ENCODE results near the gene PPP1R18. TPM values are rescaled to one million over a fixed set of nuclear protein-coding genes. Genes with fewer than 3 reads are reported as not detected.
A peak's percentile ranks its signal among the peaks of the same experiment; 100 is the strongest.

The PPP1R18 gene
- total and polyA plus RNA-seq, 5 donors from 2014 or later: 110 to 164 (median 123) TPM

DNA sequence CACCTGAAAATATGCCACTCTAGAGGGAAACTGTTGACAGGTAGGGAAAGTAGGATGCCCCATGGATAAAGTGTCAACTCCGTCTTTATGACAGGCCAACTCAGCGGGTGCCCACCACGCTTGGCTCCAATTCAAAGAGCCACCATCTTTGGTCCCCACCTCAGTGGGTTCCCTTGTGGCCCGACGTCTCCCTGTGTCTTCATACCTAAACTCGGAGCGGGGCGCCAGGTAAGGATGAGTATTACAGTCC is 30.4 kb upstream of the PPP1R18 start:
- no peaks in the 10 kb centered on the region for H3K9me3 ChIP-seq (ENCODE audit: control insufficient read depth in 2 of 2, low read length in 2 of 2)
- ATAC-seq (ENCODE audit: low read depth in 2 of 2): no peak
- H3K4me1 ChIP-seq (ENCODE audit: control insufficient read depth, insufficient read depth, low read length, poor library complexity, severe bottlenecking): peaks cover 31% of the 10 kb centered on the region
- no peaks in the 10 kb centered on the region for H3K27me3 ChIP-seq (ENCODE audit: control insufficient read depth, insufficient read depth, low read length)
- peak overlapping the region; percentile 76 for H3K4me3 ChIP-seq (ENCODE audit: low read depth, low read length)
- Mint-ChIP-seq H3K27ac (peak overlapping the region; percentile 98 to 100 (median 100)), H3K36me3 (peaks cover 29% of the 10 kb centered on the region), H3K4me3 (peak overlapping the region; percentile 93 to 98 (median 98)), H3K4me1 (peaks cover 15 to 68% (median 50%) of the 10 kb centered on the region in 4 donors), H3K9me3 (peaks cover 0 to 1% (median 0%) of the 10 kb centered on the region in 7 donors), H3K27me3 (peaks cover 9% of the 10 kb centered on the region)
- H3K36me3 ChIP-seq (ENCODE audit: control insufficient read depth, insufficient read depth, low read length): peaks cover 32% of the 10 kb centered on the region
- no peak for DNase-seq
- H3K27ac ChIP-seq (ENCODE audit: insufficient read depth, low read length, poor library complexity, severe bottlenecking): peak overlapping the region; percentile 92

DNA sequence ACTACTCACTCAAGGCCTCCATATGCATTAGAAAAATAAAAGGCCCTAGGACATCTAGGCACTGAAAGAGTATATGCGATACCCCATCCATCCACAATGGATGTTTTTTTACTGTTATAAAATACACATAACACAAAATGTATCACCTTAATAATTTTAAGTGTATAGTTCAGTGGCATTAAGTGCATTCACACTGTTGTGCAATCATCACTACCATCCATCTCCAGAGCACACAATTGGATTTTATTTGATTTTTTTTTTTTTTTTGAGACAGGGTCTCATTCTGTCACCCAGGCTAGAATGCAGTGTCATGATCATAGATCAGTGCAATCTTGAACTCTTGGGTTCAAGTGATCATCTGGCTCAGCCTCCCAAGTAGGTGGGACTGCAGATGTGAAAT is 27.8 kb upstream of the PPP1R18 start:
- DNase-seq: no peak
- Mint-ChIP-seq H3K27me3 (no peaks in the 10 kb centered on the region), H3K4me3 (no peak overlapping the region), H3K27ac (no peak overlapping the region), H3K9me3 (peaks cover 0 to 1% (median 0%) of the 10 kb centered on the region in 7 donors), H3K4me1 (peaks cover 9 to 57% (median 41%) of the 10 kb centered on the region in 4 donors), H3K36me3 (peaks cover 45% of the 10 kb centered on the region)
- Histone ChIP-seq H3K36me3 (ENCODE audit: control insufficient read depth, insufficient read depth, low read length) (peaks cover 41% of the 10 kb centered on the region), H3K4me1 (ENCODE audit: control insufficient read depth, insufficient read depth, low read length, poor library complexity, severe bottlenecking) (peaks cover 21% of the 10 kb centered on the region), H3K27me3 (ENCODE audit: control insufficient read depth, insufficient read depth, low read length) (no peaks in the 10 kb centered on the region), H3K27ac (ENCODE audit: insufficient read depth, low read length, poor library complexity, severe bottlenecking) (no peak overlapping the region), H3K4me3 (ENCODE audit: low read depth, low read length) (no peak overlapping the region), H3K9me3 (ENCODE audit: control insufficient read depth in 2 of 2, low read length in 2 of 2) (no peaks in the 10 kb centered on the region)
- ATAC-seq (ENCODE audit: low read depth in 2 of 2): no peak

DNA sequence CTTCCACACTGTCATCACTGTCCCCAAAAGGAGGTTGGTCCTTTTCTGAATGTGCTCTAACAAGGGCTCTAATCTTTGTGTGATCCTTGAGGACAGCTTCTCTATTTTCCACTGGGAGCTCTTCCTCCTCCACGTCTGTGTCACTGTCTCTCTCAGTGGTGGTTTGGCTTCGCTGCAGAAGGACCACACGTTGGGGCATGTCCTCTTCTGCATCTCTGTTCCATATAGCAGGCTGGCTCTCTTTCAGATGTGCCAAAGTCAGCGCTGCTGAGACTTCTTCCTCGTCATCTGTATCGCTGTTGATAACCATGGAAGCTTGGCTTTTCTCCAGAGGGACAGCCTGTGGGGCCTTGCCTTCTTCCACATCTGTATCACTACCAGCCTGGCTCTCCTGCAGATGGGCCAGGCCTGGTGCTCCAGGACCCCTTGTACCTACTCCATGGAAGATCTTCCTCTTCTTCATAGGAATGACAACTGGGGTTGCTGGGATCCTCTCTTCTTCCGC is 26.0 kb upstream of the PPP1R18 start:
- Histone ChIP-seq H3K4me1 (ENCODE audit: control insufficient read depth, insufficient read depth, low read length, poor library complexity, severe bottlenecking) (peaks cover 11% of the 10 kb centered on the region), H3K4me3 (ENCODE audit: low read depth, low read length) (no peak overlapping the region), H3K27ac (ENCODE audit: insufficient read depth, low read length, poor library complexity, severe bottlenecking) (no peak overlapping the region), H3K9me3 (ENCODE audit: control insufficient read depth in 2 of 2, low read length in 2 of 2) (no peaks in the 10 kb centered on the region), H3K27me3 (ENCODE audit: control insufficient read depth, insufficient read depth, low read length) (no peaks in the 10 kb centered on the region), H3K36me3 (ENCODE audit: control insufficient read depth, insufficient read depth, low read length) (peaks cover 46% of the 10 kb centered on the region)
- Mint-ChIP-seq H3K9me3 (no peaks in the 10 kb centered on the region), H3K4me1 (peaks cover 11 to 48% (median 33%) of the 10 kb centered on the region in 4 donors), H3K27ac (peak overlapping the region; percentile 44 to 84 (median 79)), H3K36me3 (peaks cover 53% of the 10 kb centered on the region), H3K27me3 (no peaks in the 10 kb centered on the region), H3K4me3 (no peak overlapping the region)
- DNase-seq (no peak), ATAC-seq (ENCODE audit: low read depth in 2 of 2) (no peak)

DNA sequence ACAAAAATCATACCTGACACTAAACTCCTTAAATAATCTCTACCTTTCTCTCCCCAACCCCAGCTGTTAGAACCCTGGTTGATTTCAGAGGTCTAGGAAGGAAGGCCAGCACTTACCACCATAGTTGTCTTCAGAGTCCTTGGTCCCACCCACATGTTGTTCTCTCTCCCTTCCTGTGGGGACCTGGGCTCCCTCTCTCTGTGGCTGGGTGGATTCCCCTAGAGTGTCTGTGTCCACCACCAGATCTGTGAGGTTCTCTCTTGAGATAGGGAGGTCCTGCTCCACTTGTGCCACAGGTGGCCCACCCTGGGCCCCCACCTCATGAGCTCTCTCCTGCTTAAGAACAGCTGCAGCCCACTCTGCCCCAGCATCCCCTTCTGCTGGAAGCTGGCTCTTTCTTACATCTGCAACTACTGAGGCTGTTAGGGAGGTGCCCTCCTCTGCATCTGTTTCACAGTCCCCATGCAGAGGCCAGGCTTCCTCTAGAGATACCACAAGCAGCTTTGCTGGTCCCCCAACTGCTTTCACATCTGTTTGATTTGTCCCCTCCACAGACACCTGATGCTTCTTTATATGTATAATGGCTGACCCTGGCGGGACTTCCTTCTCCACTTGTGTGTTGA is 25.4 kb upstream of the PPP1R18 start:
- Mint-ChIP-seq H3K4me3 (peak overlapping the region in 1 of 4 donors; percentile 2), H3K4me1 (peaks cover 7 to 41% (median 28%) of the 10 kb centered on the region in 4 donors)

DNA sequence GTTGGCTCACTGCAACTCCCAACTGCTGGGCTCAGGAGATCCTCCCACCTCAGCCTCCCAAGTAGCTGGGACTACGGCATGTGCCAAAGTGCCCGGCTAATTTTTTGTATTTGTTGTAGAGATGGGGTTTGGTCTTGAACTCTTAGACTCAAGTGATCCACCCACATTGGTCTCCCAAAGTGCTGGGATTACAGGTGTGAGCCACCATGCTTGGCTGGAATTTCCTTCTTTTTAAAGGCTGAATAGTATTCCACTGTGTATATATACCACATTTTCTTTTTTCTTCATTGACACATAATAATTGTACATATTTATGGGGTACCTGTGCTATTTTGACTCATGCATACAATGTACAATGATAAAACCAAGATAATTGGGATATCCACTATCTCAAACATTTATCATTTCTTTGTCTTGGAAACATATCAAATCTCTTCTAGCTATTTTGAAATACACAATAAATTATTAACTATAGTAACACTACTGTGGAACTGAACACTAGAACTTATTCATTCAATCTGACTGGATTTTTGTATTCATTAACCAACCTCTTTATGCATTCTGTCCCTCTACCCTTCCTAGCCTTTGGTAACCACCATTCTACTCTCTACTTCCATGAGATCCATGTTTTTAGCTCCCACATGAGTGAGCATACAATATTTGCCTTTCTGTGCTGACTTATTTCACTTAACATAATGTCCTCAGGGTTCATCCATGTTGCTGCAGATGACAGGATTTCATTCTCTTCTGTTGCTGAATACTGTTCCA is 22.8 kb upstream of the PPP1R18 start:
- ATAC-seq (ENCODE audit: low read depth in 2 of 2) (no peak), DNase-seq (no peak)
- Histone ChIP-seq H3K4me3 (ENCODE audit: low read depth, low read length) (no peak overlapping the region), H3K27ac (ENCODE audit: insufficient read depth, low read length, poor library complexity, severe bottlenecking) (no peak overlapping the region), H3K27me3 (ENCODE audit: control insufficient read depth, insufficient read depth, low read length) (no peaks in the 10 kb centered on the region), H3K36me3 (ENCODE audit: control insufficient read depth, insufficient read depth, low read length) (peaks cover 48% of the 10 kb centered on the region), H3K4me1 (ENCODE audit: control insufficient read depth, insufficient read depth, low read length, poor library complexity, severe bottlenecking) (no peaks in the 10 kb centered on the region), H3K9me3 (ENCODE audit: control insufficient read depth in 2 of 2, low read length in 2 of 2) (no peaks in the 10 kb centered on the region)
- peaks cover 63% of the 10 kb centered on the region for H3K36me3 Mint-ChIP-seq
- peak overlapping the region in 1 of 3 donors; percentile 3 for H3K27ac Mint-ChIP-seq
- peak overlapping the region in 1 of 4 donors; percentile 1 for H3K4me3 Mint-ChIP-seq
- H3K9me3 Mint-ChIP-seq: no peaks in the 10 kb centered on the region
- peaks cover 5 to 21% (median 14%) of the 10 kb centered on the region in 4 donors for H3K4me1 Mint-ChIP-seq
- no peaks in the 10 kb centered on the region for H3K27me3 Mint-ChIP-seq

More for the DNA sequence above, 25.4 kb upstream of the PPP1R18 start:
- Mint-ChIP-seq H3K36me3 (peaks cover 54% of the 10 kb centered on the region), H3K27ac (peak overlapping the region; percentile 44 to 84 (median 79)), H3K27me3 (no peaks in the 10 kb centered on the region), H3K9me3 (no peaks in the 10 kb centered on the region)
- H3K36me3 ChIP-seq (ENCODE audit: control insufficient read depth, insufficient read depth, low read length): peaks cover 52% of the 10 kb centered on the region
- H3K4me1 ChIP-seq (ENCODE audit: control insufficient read depth, insufficient read depth, low read length, poor library complexity, severe bottlenecking): peaks cover 8% of the 10 kb centered on the region
- H3K4me3 ChIP-seq (ENCODE audit: low read depth, low read length): no peak overlapping the region
- no peaks in the 10 kb centered on the region for H3K9me3 ChIP-seq (ENCODE audit: control insufficient read depth in 2 of 2, low read length in 2 of 2)
- DNase-seq (peak in 1 of 3 donors; percentile 68), ATAC-seq (ENCODE audit: low read depth in 2 of 2) (no peak)
- no peaks in the 10 kb centered on the region for H3K27me3 ChIP-seq (ENCODE audit: control insufficient read depth, insufficient read depth, low read length)
- no peak overlapping the region for H3K27ac ChIP-seq (ENCODE audit: insufficient read depth, low read length, poor library complexity, severe bottlenecking)

DNA sequence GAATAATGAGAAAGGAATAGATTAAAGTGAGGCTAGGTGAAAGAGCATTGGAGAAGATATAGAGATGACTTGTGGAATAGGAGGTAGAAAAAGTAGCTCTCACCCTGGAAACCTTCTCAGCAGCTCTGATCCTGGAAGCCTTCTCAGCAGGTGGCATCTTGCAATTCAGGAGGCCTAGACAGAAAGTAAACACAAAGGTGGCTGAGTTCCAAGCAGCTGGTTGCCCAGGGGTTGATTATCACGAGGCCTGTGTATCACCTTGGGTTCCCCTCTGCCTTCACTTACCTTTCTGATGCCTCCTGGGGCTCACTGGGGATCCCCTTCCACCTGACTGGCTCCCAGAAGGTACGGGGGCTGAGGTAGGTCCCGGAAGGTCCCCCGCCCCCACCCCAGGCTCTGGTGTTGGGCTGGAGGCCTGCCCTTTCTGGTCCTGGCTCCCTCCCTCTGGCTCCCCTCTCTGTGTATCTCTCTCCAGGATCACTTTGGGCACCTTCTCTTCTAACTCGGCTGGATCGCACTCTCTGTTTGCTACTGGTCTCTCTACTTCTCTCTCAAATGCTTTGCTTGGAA is 20.9 kb upstream of the PPP1R18 start:
- Mint-ChIP-seq H3K4me1 (peaks cover 5 to 14% (median 10%) of the 10 kb centered on the region in 4 donors), H3K9me3 (no peaks in the 10 kb centered on the region), H3K4me3 (peak overlapping the region in 2 of 4 donors; percentile 2 to 30), H3K36me3 (peaks cover 64% of the 10 kb centered on the region), H3K27me3 (no peaks in the 10 kb centered on the region), H3K27ac (peak overlapping the region in 2 of 3 donors; percentile 10 to 79)
- no peak for DNase-seq
- Histone ChIP-seq H3K4me3 (ENCODE audit: low read depth, low read length) (no peak overlapping the region), H3K36me3 (ENCODE audit: control insufficient read depth, insufficient read depth, low read length) (peaks cover 35% of the 10 kb centered on the region), H3K4me1 (ENCODE audit: control insufficient read depth, insufficient read depth, low read length, poor library complexity, severe bottlenecking) (no peaks in the 10 kb centered on the region), H3K27ac (ENCODE audit: insufficient read depth, low read length, poor library complexity, severe bottlenecking) (no peak overlapping the region), H3K27me3 (ENCODE audit: control insufficient read depth, insufficient read depth, low read length) (no peaks in the 10 kb centered on the region), H3K9me3 (ENCODE audit: control insufficient read depth in 2 of 2, low read length in 2 of 2) (no peaks in the 10 kb centered on the region)
- ATAC-seq (ENCODE audit: low read depth in 2 of 2): no peak

DNA sequence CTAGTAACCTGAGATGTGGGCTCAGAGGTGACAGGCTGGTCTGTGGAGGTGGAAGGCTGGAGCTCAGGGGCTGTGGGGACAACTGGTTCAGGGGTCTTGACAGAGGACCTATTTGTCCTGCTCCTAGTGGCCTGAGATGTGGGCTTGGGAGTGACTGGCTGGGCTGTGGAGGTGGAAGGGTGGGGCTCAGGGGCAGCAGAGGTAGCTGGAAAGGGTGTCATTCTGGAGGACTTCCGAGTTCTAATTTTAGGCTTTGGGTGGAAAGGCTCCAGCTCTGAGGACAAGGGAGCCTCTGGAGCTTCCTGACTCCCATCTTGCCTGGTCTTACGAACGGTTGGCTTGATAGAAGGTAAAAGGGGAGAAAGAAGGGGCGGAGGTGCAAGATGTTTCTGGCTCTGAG is 19.2 kb upstream of the PPP1R18 start:
- H3K27ac ChIP-seq (ENCODE audit: insufficient read depth, low read length, poor library complexity, severe bottlenecking): no peak overlapping the region
- Mint-ChIP-seq H3K27me3 (no peaks in the 10 kb centered on the region), H3K9me3 (no peaks in the 10 kb centered on the region), H3K36me3 (peaks cover 56% of the 10 kb centered on the region), H3K4me3 (no peak overlapping the region), H3K4me1 (peaks cover 0 to 6% (median 4%) of the 10 kb centered on the region in 4 donors), H3K27ac (peak overlapping the region in 1 of 3 donors; percentile 87)
- ATAC-seq (ENCODE audit: low read depth in 2 of 2) (no peak), DNase-seq (no peak)
- H3K36me3 ChIP-seq (ENCODE audit: control insufficient read depth, insufficient read depth, low read length): peaks cover 21% of the 10 kb centered on the region
- H3K27me3 ChIP-seq (ENCODE audit: control insufficient read depth, insufficient read depth, low read length): no peaks in the 10 kb centered on the region
- H3K4me3 ChIP-seq (ENCODE audit: low read depth, low read length): no peak overlapping the region
- no peaks in the 10 kb centered on the region for H3K4me1 ChIP-seq (ENCODE audit: control insufficient read depth, insufficient read depth, low read length, poor library complexity, severe bottlenecking)
- no peaks in the 10 kb centered on the region for H3K9me3 ChIP-seq (ENCODE audit: control insufficient read depth in 2 of 2, low read length in 2 of 2)

Measured in CD4-positive, CD25-positive, alpha-beta regulatory T cell (primary cell).